Measurements from ENCODE around the gene RTL10. TPM values are rescaled to one million over a fixed set of nuclear protein-coding genes. Genes with fewer than 3 reads are reported as not detected.

RTL10 gene
- total RNA-seq, 2 donors from 2014 or later = 20.6 to 22.2 TPM

DNA sequence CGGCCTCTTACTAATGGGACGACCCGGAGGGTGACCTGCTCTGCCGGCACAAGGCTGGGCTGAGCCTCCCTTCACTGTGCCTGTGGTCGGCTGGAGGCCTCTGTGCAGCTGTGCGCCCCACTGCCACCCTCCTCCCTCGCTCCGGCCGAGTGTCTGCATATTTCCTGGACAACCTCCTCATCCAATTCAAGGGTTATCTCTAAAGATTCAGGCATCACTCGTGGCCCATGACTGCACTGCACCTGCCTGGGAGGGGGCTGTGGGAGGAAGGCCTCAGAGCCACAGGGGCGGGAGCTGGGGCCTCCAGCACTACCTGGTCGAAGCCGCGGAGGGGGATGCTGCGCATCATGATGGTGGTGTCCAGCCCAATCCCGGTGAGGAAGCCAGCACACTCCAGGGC, 43.1 kb upstream of the RTL10 start:
- Mint-ChIP-seq H3K27ac (no peak overlapping the region), H3K27me3 (ENCODE audit: insufficient read depth) (peaks cover 17% of the 10 kb centered on the region), H3K36me3 (ENCODE audit: low read depth) (no peaks in the 10 kb centered on the region), H3K4me3 (no peak overlapping the region), H3K4me1 (peaks cover under 1% of the 10 kb centered on the region), H3K9me3 (no peaks in the 10 kb centered on the region)
- Histone ChIP-seq H3K36me3 (ENCODE audit: control insufficient read depth, insufficient read depth, low read length) (no peaks in the 10 kb centered on the region), H3K9me3 (ENCODE audit: control insufficient read depth, low read length) (no peaks in the 10 kb centered on the region), H3K27me3 (ENCODE audit: control insufficient read depth, insufficient read depth, low read length, poor library complexity, severe bottlenecking) (peaks cover 16% of the 10 kb centered on the region), H3K27ac (ENCODE audit: low read depth, low read length) (no peak overlapping the region), H3K4me1 (ENCODE audit: control insufficient read depth, insufficient read depth, low read length) (no peaks in the 10 kb centered on the region), H3K4me3 (ENCODE audit: low read length) (no peak overlapping the region), H3K9ac (ENCODE audit: extremely low read depth, low read length, poor library complexity, severe bottlenecking) (no peak overlapping the region)
- no peak for DNase-seq
- 93 to 94% methylated on average over 9 to 16 of the region's 16 CpGs for WGBS, 2 experiments (ENCODE audit: insufficient coverage in 1 of 2, insufficient read length in 1 of 2)
- TF ChIP-seq, protein P1, sequence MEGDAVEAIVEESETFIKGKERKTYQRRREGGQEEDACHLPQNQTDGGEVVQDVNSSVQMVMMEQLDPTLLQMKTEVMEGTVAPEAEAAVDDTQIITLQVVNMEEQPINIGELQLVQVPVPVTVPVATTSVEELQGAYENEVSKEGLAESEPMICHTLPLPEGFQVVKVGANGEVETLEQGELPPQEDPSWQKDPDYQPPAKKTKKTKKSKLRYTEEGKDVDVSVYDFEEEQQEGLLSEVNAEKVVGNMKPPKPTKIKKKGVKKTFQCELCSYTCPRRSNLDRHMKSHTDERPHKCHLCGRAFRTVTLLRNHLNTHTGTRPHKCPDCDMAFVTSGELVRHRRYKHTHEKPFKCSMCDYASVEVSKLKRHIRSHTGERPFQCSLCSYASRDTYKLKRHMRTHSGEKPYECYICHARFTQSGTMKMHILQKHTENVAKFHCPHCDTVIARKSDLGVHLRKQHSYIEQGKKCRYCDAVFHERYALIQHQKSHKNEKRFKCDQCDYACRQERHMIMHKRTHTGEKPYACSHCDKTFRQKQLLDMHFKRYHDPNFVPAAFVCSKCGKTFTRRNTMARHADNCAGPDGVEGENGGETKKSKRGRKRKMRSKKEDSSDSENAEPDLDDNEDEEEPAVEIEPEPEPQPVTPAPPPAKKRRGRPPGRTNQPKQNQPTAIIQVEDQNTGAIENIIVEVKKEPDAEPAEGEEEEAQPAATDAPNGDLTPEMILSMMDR (conservative IDR thresholded peaks at IDR 0.05) = no peak

DNA sequence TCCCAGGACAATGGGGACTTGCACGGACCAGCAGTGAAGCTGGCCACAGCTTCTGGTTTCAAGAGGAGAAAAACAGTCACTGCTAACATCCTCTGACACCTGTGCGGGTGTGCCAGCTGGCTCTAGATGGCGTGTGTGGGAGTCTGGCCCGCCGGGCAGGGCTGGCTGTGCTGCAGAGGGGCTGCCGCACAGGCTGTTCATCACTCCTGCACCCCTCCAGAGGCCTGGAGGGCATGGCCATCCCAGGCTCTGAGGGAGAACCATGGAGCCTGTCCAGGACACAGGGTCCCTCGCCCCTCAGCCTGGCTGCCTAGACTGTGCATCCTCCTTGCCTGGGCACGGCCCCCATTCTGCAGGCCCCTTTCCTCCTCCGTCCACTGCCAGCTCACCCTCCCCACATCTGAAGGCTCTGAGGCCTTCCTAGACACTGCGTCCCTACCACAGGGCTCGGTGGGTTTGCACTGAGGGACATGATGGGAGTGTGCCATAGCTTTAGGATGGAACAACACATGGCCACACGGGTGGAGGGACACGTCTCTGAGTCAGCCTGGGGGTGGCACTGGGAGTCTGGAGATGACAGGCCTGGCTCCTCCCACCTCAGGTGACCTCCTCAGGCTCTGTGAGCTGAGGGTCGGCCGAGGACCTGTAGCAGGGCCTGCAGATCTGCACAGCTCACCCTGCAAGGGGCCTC, 42.1 kb upstream of the RTL10 start:
- Histone ChIP-seq H3K4me1 (ENCODE audit: control insufficient read depth, insufficient read depth, low read length) (peaks cover 7% of the 10 kb centered on the region), H3K27ac (ENCODE audit: low read depth, low read length) (no peak overlapping the region), H3K4me3 (ENCODE audit: low read length) (no peak overlapping the region), H3K9ac (ENCODE audit: extremely low read depth, low read length, poor library complexity, severe bottlenecking) (no peak overlapping the region), H3K36me3 (ENCODE audit: control insufficient read depth, insufficient read depth, low read length) (no peaks in the 10 kb centered on the region), H3K27me3 (ENCODE audit: control insufficient read depth, insufficient read depth, low read length, poor library complexity, severe bottlenecking) (peaks cover 25% of the 10 kb centered on the region), H3K9me3 (ENCODE audit: control insufficient read depth, low read length) (no peaks in the 10 kb centered on the region)
- Mint-ChIP-seq H3K4me1 (peaks cover 8% of the 10 kb centered on the region), H3K36me3 (ENCODE audit: low read depth) (no peaks in the 10 kb centered on the region), H3K27ac (no peak overlapping the region), H3K9me3 (no peaks in the 10 kb centered on the region), H3K27me3 (ENCODE audit: insufficient read depth) (peaks cover 24% of the 10 kb centered on the region), H3K4me3 (no peak overlapping the region)
- TF ChIP-seq, protein P1 (conservative IDR thresholded peaks at IDR 0.05) = no peak
- DNase-seq = peak; percentile 52
- WGBS, 2 experiments (ENCODE audit: insufficient coverage in 1 of 2, insufficient read length in 1 of 2) = 93 to 94% methylated on average over 12 to 15 of the region's 15 CpGs

GRCh38 chr22:19895160-19895849, 40.6 kb upstream of the RTL10 start:
- no peaks in the 10 kb centered on the region for H3K36me3 ChIP-seq (ENCODE audit: control insufficient read depth, insufficient read depth, low read length)
- no peak overlapping the region for H3K9ac ChIP-seq (ENCODE audit: extremely low read depth, low read length, poor library complexity, severe bottlenecking)
- peaks cover 19% of the 10 kb centered on the region for H3K4me1 ChIP-seq (ENCODE audit: control insufficient read depth, insufficient read depth, low read length)
- Mint-ChIP-seq H3K4me3 (no peak overlapping the region), H3K4me1 (peaks cover 16% of the 10 kb centered on the region), H3K36me3 (ENCODE audit: low read depth) (no peaks in the 10 kb centered on the region), H3K27me3 (ENCODE audit: insufficient read depth) (peaks cover 31% of the 10 kb centered on the region), H3K9me3 (no peaks in the 10 kb centered on the region), H3K27ac (no peak overlapping the region)
- DNase-seq = no peak
- H3K9me3 ChIP-seq (ENCODE audit: control insufficient read depth, low read length) = no peaks in the 10 kb centered on the region
- TF ChIP-seq, protein P1 (conservative IDR thresholded peaks at IDR 0.05) = no peak
- 93 to 98% methylated on average over 13 to 23 of the region's 23 CpGs for WGBS, 2 experiments (ENCODE audit: insufficient coverage in 1 of 2, insufficient read length in 1 of 2)
- peaks cover 34% of the 10 kb centered on the region for H3K27me3 ChIP-seq (ENCODE audit: control insufficient read depth, insufficient read depth, low read length, poor library complexity, severe bottlenecking)
- H3K4me3 ChIP-seq (ENCODE audit: low read length) = no peak overlapping the region
- no peak overlapping the region for H3K27ac ChIP-seq (ENCODE audit: low read depth, low read length)
